Stimulated activated CD8-positive, alpha-beta memory T cell treated with anti-CD3 and anti-CD28 coated beads, Interleukin-7, amount 100 ng/mL, for 48 hours (primary cell): ENCODE data around the gene HOXA4.

Source experiments
- DNase-seq, 2 donors: peaks; one replicate each; pipeline ENCODE4 v3.0.0-alpha.2; 2020; ENCODE audit warnings: low read depth in 1 of 2; ENCODE audit errors: extremely low read depth in 1 of 2

Gene HOXA4

DNA sequence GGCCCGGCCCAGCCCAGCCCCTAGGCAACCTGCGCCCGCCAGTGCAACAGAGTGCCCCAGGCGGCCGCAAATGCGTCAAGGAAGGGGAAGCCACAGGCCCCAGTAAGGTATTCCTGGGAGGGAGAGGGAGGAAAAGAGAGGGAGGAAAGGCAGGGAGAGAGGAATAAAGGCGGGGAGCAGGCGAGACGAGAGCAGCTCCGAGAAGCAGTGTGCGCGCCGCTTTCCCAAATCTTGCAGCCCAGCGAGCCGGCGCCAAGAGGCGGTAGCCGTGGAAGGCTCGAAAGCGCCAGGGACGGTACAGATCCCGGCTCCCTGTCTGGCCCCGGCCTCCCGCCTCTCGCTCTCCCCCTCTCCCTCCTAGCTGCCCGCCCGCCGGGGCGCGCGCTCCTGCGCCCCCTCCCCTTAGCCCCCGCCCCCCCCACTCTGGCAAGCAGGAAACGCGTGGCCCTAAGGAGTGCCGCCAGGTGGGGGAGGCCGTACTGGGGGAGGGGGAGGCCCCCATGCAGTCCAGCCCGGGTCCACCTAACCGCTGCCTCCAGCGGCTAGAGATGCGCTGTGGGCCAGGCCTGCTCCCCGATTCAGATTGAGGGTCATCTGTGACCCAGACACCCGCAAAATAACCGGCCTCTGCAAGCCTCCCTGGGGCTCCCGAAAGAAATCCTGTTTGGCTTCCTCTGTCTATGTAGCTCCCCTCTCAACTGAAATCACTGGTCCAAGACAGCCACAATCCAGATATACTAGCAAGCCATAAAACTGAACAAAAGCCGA, 39.3 kb upstream of the HOXA4 start:
- no peak for DNase-seq

DNA sequence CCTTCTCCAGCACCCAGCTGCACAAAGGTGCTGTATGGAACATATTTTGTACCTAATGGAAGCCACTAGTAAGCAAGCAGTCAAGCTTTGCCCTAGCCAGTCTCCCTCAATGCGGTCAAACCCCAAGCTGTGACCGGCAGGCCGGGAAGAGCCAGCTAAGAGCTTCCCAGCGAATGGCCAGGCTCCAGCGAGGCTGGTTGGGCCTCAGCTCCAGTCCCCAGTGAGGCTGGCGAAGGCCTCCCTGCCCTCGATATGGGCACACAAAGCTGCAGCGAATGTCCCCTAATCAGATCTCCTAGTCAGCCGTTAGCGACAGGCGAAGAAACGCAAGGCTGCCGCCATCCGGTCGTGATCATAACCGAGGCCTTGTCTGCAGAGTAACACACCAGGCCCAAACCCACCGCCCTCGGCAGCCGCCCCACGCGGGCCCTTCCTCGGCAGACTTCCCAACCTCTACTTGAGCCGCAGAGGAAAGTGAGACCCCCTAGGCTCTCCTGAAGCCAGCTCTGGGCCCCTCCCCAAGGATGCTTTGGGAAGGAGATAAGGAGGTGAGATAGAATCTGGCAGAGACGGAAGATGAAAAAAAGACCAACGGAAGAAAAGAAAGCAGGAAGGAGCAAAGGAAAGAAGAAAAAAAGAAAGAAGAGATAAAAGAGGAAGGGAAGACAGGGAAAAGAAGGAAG, 37.8 kb upstream of the HOXA4 start:
- DNase-seq: no peak

DNA sequence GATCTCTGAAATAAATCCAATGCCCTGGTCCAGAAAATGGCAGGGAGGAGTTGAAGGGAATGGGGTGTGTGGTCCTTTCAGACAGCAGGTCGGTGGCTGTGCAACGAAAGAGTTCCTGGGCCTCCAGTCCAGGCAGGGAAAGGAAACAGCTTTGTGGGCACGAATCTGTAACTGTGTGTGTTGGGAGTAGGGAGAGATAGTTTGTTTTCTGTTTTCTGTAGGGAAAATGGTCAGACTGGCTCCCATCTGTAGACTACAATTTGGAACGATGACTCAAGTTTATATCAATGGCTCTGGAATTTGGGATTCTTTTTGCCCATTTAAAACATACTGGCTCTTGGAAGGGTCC, 37.3 kb upstream of the HOXA4 start:
- DNase-seq: no peak

DNA sequence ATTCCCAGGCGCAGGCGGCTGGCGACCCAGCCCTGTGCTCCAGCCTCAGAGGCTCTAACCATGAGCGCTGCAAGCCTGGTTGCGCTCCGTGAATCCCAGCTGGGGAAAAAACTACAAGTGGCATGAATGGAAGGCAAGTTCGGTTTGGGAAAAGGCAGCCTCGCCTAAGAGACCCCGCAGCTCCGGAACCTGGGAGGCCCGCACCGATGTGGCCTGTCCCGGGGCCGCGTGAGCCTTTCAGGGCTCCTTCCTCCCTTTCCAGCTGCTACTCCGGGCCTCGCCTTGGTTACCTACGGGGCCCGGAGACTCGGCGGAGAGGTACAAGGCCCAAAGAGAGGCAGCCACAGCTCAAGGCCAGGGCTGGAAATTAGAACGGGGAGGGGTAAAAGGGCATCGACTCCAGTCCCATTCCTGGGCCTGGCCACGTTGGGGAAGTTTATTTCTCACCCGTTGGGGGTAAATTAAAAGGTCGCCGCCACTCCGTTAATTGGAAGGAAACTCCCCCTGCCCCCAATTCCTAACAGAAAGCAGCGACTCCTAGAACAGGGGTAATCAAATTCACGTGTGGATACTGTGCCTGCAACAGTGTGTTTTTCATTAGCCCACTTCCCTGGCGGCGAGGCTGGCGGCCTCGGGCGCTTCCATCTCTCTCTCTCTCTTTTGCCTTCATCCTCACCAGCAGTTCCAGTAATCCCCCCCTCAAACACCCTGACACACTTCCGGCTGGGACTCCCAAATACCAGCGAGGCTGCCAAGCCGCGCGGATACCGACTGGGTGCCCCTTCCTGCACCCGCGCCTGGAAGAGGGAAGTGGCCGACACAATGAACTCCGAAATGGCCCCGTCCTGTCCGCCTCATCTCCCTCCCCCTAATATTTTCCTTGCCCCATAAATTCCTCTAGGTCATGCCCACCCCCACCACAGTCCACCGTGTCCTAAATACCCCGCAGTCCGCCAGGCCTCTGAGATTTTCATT, 36.3 kb upstream of the HOXA4 start:
- no peak for DNase-seq

DNA sequence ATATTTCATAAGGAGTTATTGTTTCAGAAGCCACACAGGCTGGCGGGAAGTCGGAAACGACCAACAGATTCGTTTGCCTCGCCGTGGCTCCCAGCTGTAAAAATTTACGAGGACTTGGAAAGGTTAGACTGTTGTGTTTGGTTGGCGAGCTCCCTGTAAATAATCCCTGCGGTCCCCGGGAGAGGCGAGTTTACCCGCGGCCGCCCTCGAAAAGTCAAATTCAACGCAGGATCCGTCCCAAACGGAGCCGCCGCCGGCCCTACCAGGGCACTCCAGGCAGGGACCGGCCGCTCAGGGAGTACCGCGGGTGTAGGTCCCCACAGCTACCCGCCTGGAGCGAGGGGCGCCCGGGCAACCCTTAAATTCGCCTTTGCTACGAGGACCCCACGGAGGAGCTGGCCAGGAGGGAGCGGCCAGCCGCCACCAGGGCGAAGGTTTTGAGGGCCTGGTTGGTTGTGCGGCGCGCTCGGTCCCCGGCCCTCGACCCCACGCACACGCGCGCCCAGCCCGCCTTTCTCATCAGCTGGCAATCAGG, 35.5 kb upstream of the HOXA4 start:
- no peak for DNase-seq

DNA sequence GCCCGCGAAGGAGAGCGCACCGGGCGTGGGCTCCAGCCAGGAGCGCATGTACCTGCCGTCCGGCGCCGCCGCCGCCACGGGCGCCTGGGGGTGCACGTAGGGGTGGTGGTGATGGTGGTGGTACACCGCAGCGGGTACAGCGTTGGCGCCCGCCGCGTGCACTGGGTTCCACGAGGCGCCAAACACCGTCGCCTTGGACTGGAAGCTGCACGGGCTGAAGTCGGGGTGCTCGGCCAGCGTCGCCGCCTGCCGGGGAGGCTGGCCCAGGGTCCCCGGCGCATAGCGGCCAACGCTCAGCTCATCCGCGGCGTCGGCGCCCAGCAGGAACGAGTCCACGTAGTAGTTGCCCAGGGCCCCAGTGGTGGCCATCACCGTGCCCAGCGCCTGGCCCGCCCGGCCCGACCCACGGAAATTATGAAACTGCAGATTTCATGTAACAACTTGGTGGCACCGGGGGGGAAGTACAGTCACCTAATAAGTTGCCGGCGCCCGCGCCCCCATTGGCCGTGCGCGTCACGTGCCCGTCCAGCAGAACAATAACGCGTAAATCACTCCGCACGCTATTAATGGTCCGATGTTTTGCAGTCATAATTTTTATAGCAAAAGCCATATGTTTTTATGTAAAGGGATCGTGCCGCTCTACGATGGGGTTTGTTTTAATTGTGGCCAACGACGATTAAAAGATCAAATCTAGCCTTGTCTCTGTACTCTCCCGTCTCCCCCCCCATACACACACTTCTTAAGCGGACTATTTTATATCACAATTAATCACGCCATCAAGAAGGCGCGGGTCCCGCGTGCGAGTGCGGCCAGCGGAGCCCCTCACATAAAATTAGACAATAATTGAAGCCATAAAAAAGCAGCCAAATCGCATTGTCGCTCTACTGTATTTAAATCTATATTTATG, 34.8 kb upstream of the HOXA4 start, which contains the start of gene HOXA9:
HOXA9 (minus strand) TSS at position 449 of the 907 bp plus-strand sequence; CDS start at position 369, 80 bp downstream.
- DNase-seq: no peak

DNA sequence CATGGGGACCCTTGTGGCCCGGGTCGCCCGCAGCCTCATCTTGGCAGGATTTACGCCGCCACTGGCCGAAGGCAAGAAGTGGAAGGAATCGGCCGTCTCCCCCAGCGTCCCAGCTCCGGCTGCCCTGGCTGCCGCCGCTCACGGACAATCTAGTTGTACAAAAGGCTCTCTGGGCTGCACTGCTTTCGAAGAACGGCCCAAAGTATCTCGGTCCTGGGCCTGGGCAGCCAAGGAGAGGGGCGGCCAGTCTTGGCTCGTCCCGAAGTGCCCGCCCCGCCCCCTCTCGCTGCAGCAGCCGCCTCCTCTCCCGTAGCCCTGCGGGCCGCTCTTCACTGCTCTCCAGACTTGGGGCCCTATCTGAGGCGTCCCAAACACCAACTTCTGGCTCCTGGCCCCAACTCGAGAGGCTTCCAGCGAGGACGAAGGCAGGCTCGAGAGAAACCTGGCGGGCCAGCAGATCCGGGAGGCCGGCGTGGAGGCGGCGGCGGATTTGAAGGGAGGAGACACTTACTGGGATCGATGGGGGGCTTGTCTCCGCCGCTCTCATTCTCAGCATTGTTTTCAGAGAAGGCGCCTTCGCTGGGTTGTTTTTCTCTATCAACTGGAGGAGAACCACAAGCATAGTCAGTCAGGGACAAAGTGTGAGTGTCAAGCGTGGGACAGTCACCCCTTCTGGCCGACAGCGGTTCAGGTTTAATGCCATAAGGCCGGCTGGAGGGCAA, 34.0 kb upstream of the HOXA4 start:
- no peak for DNase-seq

DNA sequence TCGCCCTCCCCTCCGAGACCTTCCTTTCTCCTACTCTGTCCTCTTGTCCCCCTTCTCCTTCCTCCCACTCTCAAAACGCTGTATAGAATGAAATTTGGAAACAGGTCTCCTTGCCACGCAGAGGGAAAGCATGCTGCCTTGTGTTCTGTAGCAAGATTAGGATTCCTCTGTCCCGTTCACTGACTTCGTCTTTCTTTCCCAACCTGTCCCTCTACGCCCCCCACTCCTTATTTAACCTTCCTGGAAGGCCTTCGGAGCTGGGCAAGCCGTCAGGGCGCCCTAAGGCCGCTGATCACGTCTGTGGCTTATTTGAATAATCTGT, 33.4 kb upstream of the HOXA4 start:
- DNase-seq: no peak

DNA sequence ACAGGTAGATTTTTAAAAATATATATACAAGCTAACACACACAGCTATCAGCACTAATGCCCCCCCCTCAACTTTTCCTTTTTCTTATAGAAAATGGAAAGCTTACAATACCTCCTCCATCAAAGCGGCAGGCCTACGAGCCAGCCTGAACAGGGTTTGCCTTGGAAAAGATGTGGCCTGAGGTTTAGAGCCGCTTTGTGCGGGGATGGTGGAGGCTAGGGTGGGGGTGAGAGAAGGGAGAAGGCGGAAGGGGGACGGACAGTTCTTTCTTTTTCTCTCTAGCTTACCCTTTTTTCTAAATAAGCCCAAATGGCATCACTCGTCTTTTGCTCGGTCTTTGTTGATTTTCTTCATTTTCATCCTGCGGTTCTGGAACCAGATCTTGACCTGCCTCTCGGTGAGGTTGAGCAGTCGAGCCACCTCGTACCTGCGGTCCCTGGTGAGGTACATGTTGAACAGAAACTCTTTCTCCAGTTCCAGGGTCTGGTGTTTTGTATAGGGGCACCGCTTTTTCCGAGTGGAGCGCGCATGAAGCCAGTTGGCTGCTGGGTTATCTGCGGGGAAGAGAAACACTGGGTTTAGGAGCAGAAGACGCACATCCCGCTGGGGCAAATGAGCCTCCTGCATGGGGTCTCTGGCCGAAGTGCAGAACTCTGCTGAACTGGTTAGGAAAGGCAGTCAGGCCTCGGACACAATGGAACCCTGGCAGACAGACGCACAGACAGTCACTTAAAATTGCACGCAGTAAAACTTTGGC, 32.9 kb upstream of the HOXA4 start:
- no peak for DNase-seq

DNA sequence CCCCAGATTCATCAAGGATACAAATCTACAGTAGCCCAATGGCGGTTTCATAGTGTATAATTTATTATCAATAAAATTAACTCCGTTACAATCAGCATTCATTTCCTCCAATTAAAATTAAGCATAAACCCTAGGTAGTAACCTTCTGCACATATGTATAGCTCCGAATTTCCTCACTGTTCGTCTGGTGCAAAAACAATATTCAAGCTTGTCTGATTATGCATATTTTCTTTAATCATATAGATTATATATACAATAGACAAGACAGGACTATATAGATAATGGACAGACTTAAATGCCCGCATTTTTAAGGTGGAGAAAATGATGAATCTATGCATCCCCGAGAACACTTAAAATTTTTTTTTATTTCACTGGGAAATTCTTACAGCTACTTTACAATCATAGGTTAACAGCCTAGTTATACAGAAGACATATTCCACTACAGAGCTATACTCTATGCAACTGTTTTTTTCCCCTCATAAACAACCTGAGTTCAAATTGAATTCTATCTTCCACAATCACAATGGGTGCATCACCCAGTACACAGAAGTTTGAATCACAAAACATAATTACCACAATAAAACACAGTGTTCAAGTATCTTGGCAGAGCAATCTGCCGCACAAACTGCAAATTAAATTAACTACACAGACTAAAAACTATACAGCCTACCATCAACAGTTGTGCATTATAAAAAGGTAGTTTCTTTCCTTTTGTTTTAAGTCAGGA, 32.2 kb upstream of the HOXA4 start:
- DNase-seq: no peak

DNA sequence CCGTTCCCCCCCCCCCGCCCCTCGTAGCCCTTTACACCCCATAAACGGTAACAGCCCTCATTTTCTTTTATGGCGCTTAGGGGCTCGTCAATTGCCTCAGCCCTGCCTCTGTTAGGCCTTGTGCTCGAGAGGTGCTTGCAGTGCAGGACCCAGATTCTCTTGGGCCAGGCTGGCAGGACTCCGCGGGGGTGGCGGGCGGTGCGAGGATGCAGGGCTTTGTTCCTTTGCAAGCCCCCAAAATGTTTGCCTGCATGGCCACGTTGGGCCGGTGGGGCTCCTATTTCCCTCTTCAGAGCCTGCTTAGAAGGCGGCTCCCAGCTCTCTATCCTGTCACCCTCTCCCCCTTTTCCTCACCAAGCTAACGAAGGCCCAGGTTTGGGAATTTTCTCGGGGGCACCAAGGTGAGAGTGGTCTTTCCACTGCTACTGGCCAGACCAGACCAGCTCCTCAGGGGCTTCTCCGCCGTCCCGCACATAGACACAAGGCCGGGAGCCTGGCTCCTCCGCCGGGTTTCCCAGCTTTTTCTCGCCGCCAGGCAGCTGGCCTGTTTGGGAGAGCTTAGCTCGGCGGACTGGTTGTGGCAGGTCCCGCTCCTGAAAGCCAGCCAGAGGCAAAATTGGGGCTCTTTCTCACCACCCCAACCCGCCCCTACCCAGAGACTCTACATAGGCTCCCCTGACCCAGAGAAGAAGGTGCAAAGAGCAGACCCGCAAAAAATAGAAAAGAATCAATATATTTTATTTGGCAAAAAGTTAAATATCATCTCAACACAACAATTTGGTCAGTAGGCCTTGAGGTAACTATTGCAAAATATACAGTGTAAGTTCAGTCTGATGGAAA, 31.4 kb upstream of the HOXA4 start:
- no peak for DNase-seq

DNA sequence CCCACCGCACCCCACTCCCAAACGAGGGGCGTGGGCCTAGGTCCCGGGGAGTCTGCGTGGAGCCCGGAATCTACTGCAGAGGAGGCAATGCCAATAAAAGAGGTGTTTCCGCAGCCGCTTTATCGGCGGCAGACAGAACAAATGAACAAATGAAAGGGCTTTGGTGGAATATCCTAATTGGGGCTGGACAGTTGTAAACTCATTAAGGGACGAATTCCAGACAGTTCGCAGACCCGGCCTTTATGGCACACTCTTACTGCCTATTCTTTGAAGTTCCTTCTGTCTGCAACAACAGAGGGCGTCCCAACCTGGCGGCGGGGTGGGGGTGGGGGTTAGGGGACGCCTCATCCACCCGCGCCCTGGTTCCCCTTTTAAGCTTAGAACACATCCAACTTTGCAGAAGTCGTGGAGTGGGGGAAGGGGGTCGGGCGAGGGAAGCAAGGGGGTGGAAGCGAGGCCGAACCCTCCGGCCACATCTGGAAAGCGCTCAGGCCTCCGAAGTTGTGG, 30.7 kb upstream of the HOXA4 start:
- DNase-seq: no peak

DNA sequence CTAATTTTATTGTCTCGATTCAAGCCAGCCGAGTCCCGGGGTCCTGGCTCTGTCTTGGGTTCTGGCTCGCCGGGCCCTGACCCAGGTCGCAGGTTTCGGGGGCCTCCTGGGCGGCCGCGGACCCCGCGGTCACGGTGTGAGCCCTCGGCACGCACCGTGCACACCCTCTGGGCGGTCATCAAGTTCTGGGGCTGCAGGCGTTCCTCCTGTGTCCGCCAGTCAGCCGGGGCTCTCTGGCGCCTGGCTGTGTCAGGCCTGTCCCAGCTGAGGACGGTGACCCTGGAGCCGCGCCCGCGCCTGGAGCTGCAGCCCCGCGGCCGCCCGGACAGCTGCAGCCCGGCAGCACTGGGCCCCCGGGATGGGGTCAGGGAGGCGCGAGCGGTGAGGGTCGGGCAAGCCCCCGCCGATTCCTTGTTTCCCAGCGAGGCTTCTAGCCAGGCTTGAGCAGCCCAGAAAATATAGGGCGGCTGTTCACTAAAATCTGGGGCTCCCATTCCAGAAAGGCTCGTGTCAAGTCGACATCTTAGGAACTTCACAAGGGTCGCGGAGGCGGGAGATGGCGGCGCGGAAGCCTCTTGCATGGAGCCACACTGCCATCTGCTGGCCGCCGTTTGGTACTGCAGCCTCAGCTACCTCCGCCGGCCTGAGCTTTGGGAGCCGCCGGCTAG, 30.1 kb upstream of the HOXA4 start:
- peak; percentile 62 to 70 for DNase-seq

DNA sequence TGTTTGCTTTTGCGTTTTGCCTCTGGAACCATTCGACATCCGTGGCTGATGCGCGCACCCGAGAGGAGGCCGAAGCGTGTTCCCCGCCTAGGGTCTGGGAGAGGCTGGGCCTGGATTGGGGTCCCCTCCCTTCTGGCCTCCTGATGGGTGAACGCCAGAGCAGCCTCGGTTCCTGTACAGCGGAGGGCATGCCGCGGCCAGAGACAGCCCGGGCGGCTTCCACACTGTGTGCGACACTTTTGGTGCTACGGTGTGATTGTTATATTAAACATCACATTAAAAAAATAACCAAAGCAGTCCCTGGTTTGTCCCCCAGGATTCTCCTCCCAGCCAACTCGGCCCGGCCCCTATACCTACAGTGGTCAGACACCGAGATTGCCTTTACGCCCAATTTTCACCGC, 29.6 kb upstream of the HOXA4 start:
- no peak for DNase-seq

DNA sequence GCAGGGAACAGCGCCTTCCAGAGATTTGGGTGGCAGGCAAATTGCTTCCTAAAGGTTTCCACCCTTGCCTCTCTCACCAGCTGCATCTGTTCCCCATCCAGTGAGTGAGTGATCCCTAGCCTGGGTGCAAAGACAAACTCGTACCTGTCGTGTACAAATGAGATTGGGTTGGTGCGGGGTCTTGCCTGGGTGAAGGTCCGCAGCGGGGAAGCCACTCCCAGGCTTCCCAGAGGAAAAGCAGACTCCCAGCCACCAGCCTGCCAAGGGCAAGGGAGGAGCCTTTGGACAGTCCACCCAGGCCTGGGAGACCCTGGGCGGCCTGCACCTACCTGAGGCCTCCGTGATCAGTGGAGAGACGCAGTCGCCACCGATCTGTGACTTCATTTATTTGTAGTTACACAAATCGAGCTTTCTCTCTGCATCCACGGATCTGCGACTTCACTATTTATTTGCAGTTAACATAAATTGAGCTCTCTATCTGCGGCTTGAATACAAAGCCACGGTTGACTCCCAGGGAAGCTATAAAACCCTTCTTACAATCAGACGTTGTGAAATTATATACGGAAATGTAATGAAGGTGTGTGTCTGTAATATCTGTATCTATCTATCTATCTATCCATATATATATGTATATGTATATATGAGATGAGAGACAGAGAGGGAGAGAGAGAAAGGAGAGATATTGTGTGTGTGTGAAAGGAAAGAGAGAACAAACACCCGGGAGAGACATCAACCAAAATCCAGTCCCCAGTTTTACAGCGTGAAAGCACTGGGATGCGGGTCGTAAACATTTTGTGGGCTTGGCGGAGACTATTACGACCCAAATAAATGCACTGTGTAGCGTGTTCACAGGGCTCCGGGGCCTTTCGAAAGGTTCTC, 28.9 kb upstream of the HOXA4 start:
- DNase-seq: no peak
